T-helper 9 cell (primary cell): ENCODE results near the gene SEC14L6.

ENCODE experiments used
- DNase-seq: peaks from one replicate; pipeline ENCODE4 v3.0.0-alpha.2; 2020

The SEC14L6 gene

DNA sequence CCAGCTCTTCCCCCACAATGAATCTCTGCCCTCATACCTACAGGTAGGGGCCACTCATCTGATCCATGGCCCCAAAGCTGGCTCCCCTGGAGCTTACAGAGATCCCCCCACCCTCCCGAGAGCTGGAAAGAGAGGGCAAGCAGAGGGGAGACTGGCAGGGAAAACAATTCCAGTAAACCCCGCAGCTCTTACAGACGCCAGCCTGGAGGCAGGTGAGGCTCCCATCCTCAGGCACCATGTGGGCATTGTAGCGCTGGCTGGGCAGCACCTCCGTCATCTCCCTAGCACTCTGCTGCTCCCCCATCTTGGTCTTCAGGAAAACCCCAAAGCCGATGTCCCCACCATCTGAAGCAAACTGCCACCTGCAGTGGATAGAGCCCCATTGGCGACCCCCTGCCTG lies 55.2 kb downstream of the SEC14L6 start:
- DNase-seq: no peak

DNA sequence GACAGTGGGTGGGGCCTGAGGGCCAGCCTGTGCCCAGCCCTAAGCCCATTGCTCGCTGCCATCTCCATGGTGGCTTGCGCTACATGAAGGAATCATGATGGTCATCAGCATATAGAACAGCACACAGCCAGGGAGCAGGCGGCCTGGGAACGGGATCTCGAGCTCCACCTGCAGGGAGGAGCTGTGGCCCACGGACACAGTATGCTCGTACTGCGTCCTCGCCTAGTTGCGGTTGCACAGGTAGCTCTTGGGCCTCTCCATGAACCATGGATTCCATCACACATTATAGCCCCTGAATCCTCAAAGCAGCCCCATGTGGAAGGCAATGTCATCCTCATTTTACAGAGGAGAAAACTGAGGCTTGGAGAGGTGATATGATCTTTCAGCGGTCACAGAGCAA lies 56.1 kb downstream of the SEC14L6 start:
- no peak for DNase-seq

DNA sequence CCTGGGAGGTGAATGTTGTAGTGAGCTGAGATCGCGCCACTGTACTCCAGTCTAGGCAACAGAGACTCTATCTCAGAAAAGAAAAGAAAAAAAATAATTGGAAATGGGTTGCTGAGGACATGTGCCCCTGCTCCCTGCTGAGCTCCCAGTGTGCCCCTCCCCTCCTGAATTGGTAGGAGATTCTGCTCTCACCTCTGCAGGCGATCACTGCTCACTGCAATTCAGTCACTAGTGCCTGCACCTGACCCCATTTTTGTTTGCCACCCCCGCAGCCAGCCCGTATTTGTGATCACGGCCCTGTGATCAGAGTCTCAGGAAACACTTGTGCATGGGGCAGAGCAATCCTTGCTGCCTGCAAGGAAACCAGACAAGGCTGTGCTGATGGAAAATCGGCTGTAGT lies 58.4 kb downstream of the SEC14L6 start:
- DNase-seq: no peak

DNA sequence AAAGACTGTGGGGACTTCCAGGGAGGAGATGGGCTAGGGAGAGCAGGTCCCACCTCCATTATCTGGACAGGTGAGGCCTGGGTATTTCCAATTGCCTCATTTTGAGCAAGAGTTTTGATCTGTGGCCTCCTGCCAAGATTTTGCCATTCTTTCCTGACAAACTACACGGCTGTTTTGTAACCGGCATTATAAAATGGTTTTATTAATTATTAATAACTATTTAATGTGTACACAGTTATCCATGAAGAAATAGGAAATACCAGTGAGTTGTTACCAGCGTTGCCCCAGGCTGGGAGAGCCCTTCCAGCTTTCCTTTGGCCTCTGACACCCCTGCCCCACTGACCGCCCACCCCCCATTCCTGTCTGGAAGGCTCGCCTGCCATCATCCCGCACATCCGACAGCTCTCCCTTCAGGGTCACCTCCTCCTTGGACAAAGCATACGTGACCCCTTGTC lies 59.9 kb downstream of the SEC14L6 start:
- no peak for DNase-seq

DNA sequence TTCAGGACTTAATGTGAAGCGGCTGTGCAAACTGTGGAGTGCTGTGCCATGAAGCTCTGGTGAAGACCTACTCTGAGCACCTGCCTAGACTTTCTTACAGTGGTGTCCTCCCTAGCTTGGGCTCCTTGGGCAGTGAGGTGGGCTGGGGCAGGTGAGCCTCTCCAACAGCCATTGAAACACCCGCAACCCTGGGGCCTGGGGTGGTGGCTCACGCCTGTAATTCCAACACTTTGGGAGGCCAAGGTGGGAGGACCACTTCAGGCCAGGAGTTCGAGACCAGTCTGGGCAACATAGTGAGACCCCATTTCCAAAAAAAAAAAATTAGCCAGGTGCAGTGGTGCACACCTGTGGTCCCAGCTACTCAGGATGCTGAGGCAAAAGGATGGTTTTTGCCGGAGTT lies 60.4 kb downstream of the SEC14L6 start:
- DNase-seq: no peak

DNA sequence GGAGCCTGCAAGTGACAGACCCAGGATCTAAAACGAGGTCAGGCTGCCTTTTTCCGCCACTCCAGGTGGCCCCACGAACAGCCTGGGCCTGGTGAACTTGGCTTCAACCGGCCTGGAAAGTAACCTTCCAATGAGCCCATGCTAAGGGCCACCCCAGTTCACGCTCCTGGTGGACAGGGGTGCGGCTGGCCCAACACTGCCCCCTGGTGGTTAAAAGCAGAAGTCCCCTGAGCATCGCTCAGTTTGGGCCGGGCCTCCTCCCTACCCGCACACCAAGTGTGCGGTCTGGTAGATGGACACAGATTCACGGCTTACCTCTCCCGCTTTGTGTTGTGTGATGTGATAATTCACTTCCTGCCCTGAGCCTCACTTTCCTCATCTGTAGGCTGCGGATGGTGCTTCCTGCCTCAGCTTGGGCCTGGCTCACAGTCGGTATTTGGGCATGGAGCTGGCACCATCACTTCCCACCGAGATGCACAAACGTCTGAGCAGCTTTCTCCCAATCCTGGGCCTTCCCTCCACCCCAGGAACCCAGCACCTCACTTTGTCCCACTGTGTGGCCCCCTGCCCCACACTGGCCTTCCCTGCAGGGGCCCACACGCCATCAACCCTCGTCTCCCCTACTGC lies 61.1 kb downstream of the SEC14L6 start:
- peak; percentile 69 for DNase-seq

DNA sequence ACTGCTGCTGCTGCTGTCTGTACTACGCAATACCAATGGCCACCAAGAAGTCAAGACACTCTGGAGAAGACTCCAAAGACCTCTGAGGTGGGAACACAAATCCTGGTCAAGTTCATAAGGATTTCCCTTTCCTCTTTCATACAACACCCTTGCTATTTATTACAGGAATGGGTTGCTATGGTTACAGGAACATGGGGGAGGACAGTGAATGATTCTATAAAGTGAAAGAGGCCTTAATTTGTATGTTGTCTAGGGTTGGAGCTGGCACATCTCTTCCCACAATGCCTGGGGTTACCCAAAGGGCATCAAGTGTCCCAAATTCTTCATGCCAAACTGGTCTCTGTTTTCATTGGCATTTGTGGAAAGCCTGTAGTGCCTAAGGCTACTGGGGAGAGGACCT lies 63.4 kb downstream of the SEC14L6 start:
- DNase-seq: no peak

DNA sequence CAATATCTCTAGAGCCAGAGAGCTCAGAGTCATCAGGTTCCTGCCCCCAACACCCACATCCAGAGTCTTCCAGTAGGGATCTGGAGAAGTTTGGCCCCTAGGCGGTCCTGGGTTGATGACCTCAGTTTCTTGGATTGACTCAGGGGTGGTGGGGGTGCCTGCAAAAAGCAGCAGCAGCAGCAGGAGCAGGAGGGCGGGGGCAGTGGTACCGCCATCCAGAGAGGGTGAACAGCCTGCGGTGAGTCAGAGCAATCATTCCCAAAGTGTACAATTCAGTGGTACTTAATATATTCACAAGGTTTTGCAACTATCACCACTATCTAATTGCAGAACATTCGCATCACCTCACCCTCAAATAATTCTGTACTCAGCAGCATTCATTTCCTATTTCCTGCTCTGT lies 64.8 kb downstream of the SEC14L6 start:
- no peak for DNase-seq

DNA sequence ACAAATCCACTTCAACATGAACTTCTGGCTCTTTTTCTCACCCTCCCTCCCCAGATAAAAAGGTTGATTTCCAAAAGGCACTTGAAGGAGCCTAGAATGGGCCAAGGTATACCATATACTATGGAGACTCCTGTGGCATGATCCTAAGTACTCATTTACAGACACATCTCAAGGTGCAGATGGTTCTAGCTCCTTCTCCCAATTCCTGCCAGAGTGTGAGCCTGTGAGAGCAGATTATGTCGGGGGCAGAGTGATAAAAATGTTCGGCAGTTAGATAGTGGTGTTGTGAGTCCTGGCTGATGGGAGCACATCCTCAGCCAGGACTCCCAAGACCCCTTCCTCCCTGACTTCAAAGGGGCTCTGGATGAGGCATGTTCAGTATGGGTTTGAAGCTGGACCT lies 66.6 kb downstream of the SEC14L6 start:
- no peak for DNase-seq

DNA sequence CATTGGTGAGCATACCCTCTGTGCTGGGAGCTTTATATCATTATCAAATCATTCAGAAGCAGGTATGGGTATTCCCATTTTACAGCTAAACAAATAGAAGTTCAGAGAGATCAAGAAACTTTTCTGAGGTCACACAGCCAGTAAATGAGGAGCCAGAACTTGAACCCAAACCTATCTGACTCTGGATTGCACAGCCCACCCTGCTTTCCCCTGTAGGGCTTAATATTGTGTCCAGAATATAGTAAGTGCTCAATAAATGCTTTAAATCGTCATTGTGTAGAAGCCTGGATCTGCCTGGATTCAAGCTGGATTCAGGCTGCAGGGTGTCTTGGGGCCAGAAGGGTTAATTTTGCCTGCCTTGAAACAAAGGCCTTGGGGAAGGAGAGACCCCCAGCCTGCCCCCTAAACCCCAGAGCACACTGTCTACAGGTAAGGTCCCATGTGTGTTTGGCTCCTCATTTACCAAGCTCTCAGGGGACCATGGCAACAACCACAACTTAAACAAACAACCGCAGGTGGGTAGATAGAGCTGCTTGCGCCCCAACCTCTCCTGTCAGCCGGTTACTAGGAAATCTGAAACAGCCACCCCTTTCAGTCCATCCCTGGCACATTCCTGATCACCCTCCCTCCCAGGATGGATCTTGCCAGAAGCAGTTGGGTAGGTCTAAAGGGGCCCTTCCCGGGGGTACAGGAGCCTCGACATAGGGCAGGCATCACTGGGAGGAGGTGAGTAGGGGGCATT lies 71.7 kb downstream of the SEC14L6 start:
- DNase-seq: peak; percentile 18

DNA sequence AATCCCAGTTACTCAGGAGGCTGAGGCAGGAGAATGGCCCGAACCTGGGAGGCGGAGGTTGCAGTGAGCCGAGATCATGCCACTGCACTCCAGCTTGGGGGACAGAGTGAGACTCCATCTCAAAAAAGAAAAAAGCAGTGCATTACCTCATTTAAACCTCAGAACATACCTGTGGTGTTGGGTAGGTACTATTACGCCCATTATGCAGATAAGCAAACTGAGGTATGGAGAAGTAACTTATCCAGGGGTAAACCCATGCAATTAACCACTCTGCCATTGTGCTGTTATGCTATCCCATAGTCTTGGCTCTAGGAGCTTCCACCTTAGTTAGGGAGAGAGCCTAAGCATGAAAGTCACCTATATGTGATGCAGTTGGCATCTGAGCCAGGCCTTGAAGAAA lies 72.4 kb downstream of the SEC14L6 start:
- DNase-seq: no peak

DNA sequence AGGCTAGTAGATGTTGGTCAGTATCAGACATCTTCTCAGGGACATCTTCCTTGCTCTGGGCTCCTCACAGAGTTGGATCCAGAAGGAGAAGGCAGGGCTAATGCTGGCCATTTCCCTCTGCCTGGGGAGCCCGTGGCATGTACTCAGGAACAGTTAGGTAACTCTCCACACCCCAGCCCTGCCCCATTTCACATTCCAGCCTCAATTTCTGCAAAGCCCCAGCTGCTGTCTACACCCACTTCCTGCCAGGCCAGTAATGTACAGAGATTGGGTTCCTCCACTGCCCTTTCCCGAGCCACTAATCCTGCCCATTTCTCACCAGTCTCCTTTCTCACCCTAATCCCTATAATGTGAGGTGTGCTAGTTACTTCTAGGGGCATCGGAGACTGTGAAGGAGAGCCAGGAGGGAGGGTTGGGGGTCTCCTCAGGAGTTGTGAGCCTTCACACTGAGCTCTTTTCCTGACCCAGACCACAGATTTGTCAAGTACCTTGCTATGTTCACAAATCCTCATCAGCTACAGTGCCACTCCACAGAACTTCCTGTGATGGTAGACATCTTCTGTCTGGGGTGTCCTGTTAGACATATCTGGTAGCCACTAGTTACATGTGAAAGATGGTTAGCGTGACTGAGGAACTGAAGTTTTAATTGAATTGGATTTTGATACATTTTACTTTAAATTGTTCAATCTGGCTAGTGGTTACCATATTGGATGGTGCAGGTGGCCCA lies 73.4 kb downstream of the SEC14L6 start:
- no peak for DNase-seq
